Stimulated activated CD4-positive, alpha-beta T cell treated with anti-CD3 and anti-CD28 coated beads, Interleukin-12 subunit alpha, Interleukin-12 subunit beta, amount 100 ng/mL, for 24 hours (primary cell): ENCODE results near the gene C1QL3.

Source experiments
- DNase-seq, 2 experiments: peaks; one replicate each; pipeline ENCODE4 v3.0.0-alpha.2; 2020; ENCODE audit warnings: low read depth in 2 of 2

Gene C1QL3

DNA sequence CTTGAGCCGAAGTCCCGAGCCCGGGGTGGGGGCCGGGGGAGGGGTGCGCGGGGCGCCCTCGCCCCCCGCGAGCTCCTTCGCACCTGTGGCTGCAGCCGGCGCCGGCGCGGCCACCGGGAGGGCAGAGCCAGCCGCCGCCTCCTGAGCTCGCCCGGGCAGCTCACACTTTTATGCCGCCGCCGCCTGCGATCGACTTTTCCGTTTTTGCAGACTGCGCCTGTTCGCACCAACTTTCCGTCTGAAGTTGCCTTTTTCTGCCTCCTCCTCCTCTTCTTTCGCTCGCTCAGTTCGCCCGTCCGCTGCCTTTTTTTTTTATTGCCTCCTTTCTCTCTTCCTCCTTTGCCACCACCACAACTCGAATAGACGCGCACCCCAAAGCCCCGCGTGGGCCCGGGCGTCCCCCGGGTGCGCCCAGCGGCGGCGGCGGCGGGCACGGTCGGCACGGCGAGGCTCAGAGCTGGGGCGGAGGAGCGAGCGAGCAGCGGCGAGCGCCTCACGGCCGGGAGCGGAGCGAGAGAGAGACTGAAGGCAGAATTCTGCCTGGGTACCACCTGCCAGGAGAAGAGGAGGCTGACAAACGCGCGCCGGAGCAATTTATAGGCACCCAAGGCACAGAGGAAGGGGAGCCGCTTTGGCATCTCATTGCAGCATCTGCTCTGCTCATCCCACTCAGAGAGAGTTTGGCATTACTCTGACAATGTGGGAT is at the start of gene C1QL3:
Gene C1QL3, minus strand, starts transcription at position 569 of the 706 bp plus-strand sequence. CDS start 814 bp downstream, outside the sequence.
- DNase-seq, result no peak

- DNase-seq, result no peak
These were observed 49.1 kb upstream of the C1QL3 start for GRCh38 chr10:16570731-16571130.

DNA sequence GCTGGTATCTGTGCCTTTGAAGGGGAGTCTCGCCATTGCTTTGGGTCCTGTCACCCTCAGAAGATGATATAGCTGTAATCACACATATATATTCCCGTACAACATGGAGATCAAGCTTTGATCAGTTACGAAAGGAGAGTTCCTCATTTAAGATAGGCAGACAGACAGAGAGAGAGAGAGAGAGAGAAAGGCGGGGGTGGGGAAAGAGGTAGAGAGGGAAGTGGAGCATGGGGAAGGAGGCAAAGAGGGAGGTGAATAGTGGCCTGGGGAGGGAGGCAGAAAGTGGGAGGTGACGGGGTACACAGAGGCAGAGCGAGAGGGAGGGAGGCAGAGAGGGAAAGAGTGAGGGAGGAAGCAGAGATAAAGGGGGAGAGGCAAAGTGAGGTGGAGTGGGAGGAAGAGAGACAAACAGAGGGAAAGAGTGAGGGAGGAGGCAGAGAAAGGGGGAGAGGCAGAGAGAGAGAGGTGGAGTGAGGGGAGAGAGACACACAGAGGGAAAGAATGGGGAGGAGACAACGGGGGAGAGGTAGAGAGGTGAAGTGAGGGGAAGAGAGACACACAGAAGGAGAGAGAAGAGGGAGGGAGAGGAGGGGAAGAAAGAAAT is 44.6 kb upstream of the C1QL3 start:
- no peak for DNase-seq

DNA sequence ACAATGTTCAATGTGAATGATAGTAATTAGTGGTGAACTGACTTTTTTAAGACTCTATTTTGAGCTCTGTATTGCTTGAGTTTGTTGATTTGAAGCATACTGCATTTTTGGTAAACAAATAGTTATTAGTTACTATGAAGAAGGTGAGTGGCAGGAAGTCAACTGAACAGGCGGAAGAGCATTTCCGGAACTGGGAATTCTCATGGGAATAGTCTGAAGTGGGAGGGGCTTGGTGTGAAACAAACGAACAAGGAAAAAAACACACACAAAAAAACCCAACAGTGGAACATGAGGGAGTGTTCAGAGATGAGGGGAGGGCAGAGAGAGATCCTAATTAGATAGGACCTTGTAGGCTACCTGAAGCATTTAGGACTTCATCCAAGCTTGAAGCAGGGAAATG is 43.9 kb upstream of the C1QL3 start:
- no peak for DNase-seq

DNA sequence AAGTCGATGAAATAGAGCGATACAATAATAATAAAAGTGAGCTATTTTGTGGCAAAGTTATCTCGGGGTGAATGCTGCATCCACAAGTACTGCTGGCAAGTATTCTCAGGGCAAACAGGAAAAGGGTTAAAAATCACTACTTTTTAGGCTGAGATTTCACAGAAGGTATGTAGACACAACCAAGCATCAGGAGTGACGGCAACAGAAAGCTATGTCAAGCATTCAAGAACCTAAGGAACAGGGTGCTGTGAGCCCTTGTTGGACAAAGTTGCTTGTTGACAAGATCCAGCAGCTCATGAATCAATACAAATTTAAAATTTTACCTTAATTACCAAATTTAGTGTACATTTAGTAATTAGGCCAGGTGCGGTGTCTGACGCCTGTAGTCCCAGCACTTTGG is 41.2 kb upstream of the C1QL3 start:
- DNase-seq, result no peak

DNA sequence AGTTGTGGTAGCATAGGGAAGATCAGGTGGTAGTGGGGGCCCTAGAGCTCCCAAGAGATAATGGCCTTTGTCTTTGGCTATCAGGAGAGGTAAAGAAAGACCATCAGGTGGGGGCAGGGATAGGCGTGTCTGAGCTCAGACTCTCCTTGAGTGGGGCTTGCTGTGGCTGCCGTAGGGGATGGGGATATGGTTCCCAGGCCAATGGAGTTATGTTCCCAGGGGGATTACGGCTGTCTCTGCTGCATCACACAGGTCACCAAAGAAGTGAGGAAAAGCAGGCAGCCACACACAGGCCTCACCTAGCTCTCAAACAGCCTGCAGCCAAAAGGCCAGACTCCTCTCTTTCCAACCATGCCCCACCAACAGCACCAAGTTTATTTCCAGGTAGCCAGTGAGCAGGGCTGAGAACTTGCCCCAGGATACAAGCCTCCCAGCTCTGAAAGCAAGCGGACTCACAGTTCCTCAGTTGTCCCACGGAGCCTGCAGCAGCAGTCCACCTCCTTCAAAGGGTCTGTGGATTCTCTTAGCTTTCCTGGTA is 37.6 kb upstream of the C1QL3 start:
- no peak for DNase-seq

DNA sequence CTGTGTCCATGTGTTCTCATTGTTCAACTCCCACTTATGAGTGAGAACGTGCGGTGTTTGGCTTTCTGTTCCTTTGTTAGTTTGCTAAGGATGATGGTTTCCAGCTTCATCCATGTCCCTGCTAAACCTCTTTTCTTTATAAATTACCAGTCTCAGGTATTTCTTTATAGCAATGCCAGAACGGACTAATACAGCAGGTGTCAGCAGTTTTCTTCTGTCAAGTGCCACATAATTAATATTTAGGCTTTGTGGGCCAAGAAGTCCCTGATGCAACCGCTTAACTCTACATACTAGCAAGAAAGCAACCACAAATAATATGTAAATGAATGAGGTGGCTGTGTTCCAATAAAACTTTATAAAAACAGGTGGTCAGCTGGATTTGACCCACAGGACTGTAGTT is 26.3 kb upstream of the C1QL3 start:
- DNase-seq, result no peak

DNA sequence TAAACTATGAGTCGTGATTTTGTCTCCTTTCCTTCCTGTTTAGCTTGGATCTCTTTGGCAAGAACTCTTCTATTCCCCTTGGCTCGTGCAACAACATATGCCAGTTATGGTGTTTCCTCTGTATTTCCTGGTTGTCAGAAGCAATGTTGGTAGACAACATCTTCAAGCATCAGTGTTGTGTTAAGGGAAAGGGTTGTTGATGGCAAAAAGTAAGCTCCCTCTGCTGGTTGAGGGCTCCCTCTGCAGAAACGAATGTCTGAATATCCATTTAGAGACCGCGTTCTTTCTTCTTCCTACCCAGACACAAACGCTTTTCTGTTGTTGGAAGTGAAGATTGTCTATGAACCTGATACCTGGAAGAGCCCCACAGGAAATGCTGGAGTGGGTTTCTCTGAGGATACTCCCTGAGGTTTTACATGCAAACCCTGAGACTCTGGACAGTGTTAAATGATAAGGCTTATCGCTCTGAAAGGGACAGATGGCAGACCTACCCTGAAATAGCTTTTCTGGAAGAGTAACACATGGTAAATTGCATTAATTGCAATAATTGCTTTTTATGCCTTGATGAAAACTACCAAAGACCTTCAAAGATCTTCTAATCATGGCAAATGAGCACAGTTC is 23.5 kb upstream of the C1QL3 start:
- no peak for DNase-seq

DNA sequence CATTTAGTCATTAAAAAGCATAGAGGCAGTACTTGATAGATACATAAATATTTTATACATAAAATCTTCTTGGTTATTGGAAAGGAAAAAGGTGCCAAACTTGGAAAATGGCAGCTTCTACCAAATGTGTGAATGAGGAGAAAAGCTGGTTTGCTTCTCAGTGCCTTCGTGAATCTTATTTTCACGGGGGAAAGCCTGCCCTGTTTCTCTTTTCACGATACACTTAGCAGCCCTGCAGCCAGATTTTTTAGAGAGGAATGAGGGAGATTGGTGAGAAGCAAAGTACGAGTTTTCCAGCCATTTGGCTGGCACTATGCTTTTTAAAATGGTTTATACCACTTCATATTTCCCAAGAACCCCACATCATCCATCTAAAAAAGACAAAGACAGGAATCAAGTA is 22.9 kb upstream of the C1QL3 start:
- no peak for DNase-seq

DNA sequence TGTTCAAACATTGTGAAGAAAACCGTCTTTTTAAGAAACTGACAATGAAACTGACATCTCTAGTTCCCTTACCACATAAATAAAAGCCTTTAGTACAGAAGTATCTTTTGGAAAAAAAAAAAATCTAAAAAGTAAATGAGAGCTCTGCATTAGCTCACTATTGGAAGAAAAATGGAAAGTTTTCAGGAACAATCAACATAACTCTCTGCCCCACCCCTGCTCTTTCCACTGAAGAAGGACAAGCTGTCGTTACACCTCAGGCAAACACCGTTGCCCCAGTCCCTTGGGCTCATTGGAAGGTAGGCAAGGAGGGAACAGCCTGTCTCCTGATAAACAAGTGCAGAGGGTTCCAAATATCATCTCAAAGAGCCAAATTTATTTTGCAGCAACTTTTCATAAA is 22.4 kb upstream of the C1QL3 start:
- no peak for DNase-seq

DNA sequence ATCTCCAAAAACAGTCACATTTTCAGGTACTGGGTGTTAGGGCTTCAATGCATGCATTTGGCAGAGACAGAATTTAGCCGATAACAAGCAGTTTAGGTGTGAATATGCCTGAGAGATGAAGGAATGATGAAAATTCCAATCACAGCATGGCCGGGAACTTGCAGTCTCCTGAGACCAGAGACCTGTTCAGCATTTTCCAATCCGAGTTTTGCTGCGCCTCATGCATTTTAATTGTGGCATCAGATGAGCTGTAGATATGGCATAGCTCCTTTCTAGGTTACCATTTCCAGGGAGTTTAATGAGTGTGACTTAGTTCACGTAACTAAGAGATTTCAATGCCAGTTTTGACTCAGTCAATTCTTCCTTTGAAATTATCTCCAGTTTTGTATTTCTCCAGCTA is 14.5 kb upstream of the C1QL3 start:
- DNase-seq, result no peak

DNA sequence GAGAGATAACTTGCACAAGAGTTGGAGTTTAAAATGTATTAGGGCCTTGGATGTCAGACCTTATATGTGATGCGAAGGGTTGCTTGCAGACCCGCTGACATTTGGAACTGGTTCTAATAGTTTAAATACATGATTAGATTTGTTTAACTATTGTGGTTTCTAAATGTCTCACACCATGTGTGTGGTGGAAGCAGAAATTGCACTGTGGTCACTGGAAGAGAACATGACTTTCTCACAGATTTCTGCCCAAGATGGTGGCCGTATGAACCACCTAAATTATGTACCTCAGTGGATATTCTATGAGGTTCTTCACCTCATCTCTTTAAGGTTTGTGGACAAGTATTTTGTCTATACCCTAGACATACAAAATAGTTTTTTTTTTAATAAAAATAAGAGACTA is 8.2 kb upstream of the C1QL3 start:
- no peak for DNase-seq

GRCh38 chr10:16527452-16527851 is 5.8 kb upstream of the C1QL3 start:
- no peak for DNase-seq

- DNase-seq, result peak in 1 of 2 experiments; percentile 22
These were observed 779 bp downstream of the C1QL3 start for GRCh38 chr10:16520900-16521299.

GRCh38 chr10:16519908-16520861 is 1.5 kb downstream of the C1QL3 start:
- DNase-seq, result no peak

GRCh38 chr10:16519250-16519907 is 2.3 kb downstream of the C1QL3 start:
- DNase-seq, result no peak

GRCh38 chr10:16518822-16519221 is 2.9 kb downstream of the C1QL3 start:
- no peak for DNase-seq

GRCh38 chr10:16510843-16511242 is 10.8 kb downstream of the C1QL3 start:
- DNase-seq, result no peak

GRCh38 chr10:16509996-16510395 is 11.7 kb downstream of the C1QL3 start:
- no peak for DNase-seq

- DNase-seq, result no peak
These were observed 16.5 kb downstream of the C1QL3 start for GRCh38 chr10:16505161-16505560.

DNA sequence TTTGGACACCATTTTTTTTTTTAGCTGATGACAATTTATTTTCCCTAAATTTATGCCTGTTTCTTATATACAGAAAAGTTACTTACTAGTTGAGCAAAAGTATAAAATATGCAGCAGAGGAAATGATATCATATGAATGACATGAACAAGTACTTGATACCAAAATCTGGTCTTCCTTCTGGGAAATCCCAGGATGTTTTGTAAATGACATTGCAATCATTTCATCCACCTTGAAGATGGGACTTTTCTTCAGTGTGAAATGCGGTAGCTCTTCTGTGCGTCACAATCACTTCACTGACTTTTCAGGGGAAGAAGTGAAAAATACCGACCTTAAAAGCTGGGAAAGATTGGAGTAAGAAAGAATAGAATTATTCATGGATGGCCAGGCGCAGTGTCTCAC is 23.8 kb downstream of the C1QL3 start:
- no peak for DNase-seq
